Measurements from ENCODE around the gene KLF13.

Gene KLF13

DNA sequence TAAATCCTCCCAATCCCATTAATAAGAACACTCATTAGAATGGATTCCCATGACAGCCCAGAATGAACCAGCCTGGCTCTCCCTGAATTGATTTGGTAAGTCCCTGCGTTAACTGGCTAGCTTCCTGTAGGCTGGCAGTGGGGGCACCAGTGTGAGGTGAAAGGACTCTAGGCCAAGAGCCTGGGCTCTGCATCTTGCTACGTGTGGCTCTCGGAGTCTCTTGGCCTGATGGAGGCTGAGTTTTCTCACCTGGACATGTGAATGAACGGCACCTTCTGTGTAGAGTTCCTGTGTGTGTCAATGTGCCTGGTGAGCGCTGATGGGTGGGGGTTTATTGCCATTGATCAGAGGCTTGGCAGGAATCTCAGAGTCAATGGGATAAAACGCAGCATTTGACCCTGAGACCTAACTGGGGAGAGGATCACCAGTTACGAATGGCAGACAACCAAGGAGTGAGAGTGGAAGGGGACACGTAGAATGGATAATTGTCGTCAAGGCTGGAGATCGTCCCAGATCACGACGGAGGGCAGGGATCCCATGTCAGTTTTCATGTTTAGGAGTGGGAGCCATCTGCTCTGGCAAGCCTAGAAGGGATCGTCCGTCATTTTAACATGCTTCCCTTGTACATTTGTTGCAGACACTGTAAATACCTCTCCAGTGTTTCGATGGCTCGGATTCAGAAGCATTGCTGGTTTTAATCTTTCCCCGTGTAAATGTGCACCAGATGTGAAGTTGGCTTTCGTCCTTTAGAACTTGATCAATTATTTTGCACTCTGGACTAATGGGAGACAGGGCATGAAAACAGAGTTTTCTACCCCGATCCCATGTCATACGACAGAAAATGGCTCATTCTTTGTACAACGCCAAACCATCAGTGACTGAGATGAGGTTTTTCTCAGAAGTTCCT is 9.0 kb upstream of the KLF13 start:
- no peak for DNase-seq

DNA sequence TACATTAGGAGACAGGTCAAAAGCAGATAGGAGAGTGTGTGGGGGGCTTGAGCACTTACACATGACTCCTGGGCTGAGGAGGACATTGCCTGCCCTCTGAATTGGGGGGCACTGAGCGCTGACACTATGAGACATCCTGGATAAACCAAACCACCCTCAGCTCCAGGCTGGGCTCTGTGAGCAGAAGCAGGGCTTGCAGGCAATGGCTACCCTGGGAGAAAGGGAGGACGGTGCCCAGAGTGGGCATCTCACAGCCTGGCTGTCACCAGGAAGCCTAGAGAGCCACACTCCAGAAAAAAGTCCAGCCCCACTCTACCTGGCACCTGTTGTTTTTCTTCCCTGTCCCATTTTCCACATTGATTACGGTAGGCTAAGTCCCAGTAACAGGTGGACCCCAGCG is 8.2 kb upstream of the KLF13 start:
- no peak for DNase-seq

DNA sequence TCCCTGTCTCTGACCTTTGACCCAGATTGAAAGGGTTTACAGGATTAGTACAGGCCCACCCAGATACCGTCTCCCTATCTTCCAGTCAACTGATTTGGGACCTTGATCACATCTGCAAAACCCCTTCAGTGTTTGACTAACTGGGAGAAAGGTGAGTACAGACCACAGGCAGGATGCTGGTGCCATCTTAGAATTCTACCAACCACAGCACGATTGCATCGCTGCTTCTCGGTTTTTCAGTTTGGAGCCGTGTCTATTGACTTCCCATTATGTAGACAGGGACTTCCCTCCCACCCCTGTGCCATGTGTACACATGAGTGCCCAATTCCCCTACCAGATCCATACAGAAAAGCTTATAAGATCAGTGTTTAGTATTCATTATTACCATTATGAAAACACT is 6.6 kb upstream of the KLF13 start:
- DNase-seq, result no peak

DNA sequence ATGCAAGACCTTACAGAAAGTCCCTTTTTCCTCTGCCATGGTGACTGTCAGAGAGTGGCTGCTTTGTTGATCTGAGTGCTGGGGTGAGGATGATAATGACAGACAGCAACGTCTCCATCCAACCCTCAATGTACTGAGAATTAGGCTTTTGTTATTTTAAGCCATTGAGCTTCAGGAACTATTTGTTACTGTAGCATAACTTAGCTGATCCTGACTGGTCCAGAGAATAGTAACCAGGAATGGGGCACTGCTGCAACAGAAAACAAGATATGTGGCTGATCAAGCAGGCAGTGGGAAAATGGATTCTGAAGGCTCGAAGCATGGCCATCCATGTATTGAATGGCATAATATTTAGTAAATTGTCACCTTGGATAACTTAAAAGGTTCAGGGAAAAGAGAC is 5.2 kb upstream of the KLF13 start:
- no peak for DNase-seq

DNA sequence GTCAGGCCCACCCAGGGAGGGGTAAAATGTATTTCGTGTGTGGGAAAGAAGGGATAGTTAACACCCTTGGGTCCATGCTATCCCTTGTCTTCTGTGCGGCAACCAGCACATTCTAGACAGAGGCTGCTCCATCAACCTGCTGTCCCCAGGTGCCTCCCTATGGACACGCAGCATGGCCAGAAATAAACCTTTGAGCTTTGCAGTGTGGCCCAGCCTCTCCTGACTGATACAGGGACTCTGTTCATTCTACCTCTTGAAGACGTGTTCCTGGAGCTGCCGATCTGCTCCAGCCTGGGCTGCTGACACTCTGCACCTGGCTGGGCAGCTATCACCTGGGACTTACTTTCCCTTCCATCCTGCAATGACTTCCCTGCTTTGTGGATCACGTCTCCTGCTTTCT is 4.1 kb upstream of the KLF13 start:
- DNase-seq, result no peak

DNA sequence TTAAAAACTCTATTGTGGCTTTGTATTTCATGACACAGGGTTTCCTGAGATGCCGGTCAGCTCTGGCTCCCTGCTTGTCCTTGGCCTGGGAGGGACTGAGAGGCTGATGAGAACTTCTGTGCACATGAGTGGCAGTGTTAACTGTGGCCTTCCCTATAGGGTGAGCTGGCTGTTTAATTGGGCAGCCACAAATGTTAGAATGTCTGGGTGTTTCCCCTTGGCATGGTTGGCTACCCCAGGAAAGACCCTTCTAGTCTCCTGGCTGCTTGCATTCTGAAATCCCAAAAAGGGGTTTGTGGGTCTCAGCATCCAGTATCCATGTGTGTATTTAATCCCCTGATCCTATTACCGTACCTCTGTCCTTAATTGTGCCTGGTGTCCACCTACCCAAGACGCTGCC is 3.0 kb upstream of the KLF13 start:
- DNase-seq, result no peak

DNA sequence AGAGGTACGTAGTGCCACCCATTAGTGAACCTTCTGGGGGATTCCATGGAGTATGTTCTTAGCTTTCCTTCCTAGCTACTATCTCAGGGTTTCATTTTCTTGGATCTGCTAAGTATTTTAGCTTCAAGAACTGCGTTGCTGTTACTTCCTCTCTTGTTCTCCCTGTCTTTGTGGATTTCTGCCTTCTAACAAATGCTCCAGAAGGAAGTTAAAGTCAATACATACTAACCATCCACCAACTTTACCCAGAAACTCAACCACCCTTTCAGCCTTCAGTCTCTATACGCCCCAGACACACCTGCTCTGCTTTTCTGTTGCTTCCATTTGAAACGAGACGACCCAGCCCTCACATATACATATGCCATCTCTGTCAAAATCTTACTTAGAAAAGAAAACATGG is 2.4 kb upstream of the KLF13 start:
- DNase-seq, result no peak

DNA sequence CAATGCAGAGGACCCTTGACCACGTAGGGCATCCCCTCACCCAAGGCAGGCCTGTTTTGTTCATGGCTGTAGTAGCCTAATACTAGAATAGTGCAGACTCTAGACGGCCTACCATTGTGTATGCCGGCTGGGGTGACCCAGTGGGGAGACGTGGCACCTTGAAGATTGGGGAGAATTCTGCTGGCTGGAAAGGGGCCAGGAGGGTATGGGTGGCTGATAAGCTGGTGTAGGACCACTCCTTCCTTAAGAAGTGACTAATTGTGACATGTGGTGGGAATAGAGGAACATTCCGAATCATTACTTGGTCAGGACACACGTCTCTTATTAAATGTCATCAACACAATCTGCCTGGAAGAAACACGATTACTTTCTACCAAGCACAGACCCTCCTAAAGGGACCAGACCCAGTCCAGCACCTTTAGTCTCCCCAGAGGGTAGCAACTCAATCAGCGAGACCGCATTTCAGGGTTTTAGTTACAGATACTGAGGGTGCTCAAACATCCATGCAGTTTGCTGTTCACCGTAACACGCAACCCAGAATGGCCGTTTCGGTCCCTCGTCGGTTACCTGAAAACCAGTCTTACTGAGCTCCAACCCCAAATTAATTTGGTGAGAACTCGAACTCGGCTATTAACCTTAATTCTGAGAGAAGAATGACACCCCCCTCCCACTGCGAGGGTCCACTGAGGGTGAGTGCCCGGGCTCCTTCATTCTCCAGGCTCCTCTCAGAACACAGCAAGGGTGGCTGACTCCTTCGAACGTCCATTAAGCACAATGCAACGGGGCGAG is 1.6 kb upstream of the KLF13 start:
- no peak for DNase-seq

DNA sequence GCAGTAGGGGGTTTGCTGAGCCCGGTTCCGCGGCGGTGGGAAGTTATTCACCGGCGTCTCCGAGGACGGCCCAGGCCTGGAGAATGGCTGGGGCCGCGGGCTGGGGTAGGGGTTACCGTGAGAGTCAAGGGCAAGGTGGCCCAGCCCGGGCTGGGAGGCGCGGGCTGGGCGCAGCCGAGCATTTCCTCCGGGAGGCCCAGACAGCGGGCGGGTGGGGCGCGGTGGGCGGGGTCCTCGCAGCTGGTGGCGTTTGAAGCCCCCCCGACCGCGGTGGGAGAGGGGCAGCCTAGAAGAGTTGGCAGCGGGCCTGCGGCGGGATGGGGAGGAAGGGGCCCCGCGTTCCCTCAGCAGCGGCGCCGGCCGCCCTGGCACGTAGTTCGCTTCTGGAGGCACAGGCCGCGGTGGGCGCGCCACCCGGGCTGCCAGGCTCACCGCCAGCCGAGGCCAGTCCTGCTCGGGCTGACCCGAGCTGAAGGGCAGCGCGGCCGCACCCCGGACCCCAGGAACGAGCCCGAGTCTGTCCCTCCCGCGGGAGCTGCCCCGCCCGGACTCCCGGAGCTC is 960 bp upstream of the KLF13 start:
- DNase-seq, result peak; percentile 47

DNA sequence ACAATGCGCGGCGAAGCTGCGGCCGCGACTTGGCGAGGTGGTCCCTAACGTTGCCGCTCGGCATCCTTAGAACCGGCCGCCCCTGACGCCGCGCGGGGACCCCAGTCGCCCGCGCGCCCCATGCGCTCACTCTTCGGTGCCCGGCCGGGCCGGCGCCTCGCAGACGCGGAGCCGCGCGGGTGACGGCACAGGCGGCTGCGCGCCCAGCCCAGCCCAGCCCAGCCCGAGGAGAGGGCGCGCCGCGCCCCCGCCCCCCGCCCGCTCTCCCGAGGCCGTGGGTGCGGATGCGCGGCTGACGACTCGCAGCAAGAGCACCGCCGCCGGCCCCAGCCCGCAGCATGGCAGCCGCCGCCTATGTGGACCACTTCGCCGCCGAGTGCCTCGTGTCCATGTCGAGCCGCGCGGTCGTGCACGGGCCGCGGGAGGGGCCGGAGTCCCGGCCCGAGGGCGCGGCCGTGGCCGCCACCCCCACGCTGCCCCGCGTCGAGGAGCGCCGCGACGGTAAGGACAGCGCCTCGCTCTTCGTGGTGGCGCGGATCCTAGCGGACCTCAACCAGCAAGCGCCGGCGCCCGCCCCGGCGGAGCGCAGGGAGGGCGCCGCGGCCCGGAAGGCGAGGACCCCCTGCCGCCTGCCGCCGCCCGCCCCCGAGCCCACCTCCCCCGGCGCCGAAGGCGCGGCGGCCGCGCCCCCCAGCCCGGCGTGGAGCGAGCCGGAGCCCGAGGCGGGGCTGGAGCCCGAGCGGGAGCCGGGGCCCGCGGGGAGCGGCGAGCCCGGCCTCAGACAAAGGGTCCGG is 437 bp downstream of the KLF13 start:
- peak; percentile 68 for DNase-seq

DNA sequence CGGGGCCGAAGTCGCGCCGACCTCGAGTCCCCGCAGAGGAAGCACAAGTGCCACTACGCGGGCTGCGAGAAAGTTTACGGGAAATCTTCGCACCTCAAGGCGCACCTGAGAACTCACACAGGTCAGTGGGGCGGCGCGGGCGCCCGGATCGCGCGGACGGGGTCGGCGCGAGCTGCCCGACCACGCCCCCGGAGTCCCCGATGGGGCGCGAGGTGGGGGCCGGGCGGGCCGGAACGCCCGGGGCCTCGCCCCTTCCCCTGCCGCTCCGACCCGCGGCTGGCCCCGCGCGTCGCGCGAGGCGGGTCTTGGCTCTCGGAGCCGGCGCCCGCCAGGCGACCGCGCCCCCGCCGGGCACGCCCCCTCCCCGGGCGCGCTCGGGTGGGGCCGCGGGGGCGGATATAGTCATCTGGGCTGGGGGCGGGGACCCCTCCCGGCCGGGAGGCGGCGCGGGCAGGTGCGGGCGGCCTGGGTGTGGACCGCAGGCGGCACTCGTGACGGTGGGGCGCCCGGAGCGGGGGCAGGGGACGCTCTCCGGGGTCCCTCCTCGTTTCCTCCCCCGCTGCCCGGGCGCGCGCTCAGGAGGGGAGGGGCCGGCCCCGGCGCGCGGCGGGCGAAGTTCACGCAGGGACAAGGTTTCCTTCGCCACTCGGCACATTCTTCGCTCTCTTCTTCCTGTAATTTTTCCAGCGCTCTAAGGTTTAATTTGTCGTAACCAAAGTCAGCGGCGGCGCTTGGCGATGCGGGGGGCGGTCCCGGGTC is 1.2 kb downstream of the KLF13 start:
- DNase-seq, result peak; percentile 76

DNA sequence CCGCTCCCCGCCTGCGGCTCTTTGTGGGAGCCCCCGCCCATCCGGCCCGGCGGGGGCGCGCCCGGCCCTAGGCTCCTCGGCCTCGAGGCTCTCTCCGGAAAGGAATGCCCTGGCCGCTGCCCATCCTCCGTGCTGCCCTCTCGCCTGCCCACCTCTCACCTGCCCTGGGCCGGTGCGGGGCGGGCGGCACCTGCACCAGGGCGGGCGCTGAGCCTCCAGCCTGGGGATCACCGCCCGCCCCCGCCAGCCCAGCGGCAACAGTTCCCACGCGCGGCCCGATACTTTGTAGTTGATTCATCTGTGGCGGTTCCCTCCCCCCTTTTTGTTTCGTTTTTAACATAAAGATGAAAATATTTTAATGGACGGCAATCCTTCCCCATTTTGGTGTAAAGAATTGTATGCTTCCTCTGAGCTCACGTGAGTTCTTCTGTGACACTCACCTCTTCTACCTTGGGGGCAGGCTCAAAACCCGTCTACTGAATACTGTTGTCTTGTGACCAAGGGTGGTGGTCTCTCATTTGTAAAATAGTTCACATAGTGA is 1.9 kb downstream of the KLF13 start:
- peak; percentile 70 for DNase-seq

DNA sequence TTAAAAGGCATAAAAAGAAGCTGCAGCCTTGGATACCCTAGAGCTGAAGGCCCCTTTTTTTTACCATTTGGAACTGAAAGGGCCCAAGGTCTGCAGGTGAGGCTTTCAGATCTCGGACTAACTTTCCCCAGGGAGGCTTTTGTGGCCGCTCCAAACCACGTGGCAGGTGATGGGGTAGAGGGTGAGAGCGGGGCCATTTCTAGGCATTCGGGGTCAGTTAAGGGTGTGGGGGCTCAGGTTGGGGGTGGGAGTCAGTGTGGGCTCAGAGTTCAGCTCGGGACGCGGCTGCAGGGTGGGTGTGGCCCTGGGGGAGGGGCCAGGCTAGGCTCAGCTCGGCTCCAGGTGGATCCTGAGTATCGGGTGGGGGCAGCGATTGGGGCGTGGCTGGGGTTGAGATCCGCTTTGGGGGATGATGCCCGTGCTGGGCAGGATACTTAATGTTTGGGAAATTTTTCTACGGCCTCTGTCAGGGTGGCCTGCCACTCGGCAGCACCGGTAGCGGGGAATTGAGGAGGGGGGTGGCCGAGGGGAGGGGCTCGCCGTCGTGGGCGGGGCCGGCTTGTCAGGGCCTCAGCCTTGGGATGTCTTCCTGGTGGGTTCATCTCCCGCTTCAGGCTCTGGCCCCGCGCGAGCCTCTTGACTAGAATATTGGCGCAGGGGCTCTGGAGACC is 2.5 kb downstream of the KLF13 start:
- no peak for DNase-seq

DNA sequence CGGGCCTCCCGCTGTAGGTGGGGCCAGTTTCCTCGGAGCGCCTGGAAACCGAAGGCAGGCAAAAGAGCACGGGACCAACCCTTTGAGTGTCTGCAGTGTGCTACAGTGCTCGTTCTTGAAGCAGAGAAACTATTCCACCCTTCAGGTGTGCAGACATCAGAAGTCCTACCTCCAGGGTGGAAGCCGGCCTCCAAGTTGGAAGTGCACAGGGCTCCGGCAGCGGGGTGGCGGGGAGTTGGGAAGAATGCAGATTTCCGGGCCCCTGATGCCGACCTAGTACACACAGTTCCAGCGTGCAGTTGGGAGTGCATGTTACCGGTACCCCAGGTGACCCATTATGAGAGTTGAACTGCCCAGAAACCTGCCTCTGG is 3.0 kb downstream of the KLF13 start:
- no peak for DNase-seq

DNA sequence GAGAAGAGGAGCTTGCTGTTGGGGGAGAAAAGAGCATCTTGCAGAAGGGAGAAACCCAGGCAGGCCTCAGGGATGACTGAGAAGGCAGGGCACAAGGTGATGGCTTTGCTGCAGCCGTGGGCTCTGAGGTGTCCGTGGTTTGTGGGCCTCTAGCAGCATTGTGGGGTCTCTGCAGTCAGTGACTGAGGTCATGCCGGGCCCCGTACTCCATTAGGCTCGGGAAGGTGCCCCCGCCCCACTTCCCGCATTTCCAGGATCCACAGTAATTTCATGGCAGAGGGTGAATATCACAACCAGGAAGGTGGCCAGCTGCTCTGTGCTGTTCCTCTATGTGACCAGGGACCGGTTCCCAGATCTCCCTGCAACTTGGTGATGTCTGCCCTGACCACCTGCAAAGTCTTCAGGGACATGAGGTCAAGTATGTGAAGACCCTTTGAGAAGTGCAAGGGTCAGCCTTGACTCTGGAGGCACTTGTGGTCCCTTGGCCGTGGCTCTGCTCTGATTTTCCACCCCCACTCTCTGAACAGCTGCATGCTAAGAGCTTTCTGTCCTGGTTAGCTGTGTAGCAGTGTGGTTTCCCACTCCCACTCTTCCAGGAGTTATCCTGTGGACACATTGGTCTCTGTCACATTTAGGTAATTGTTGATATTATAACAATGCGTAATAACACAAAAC is 3.6 kb downstream of the KLF13 start:
- no peak for DNase-seq

DNA sequence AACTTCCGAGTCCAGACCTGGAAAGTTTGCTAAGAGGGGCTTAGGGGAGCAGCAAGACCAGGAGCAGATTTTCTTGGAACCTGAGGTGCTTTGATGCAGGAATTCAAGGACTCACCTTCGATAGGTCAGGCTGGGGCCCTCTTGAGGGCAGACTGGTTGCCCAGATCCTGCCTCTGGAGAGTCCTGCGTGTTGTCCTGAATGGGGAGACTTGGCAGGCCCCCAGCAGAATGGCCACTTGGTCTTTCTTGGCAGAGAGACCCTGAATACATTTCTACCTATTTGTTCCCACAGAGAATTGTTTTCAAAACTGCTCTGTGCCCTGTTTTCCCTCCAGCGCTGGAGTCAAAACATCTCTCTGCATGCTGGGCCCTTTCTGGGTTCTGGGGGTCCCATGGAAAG is 4.2 kb downstream of the KLF13 start:
- DNase-seq, result no peak

DNA sequence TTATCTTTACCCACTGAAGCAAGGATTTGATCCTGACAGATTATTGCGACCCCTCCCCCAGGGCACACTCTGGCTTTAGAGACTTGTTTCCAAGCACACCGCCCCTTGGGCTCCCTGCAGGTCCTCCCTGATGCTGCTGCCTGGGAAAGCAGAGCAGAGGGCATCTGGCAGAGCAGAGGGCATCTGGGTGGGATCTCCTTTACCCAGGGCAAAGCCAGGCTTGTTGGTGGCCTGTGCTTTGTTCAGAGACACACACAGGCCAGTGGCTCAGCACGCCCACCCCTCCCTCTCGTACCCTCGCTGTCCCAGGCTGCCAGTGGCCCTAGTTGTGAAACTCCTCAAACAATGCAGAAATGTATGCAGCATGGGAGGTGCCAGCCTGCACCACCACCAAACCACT is 4.8 kb downstream of the KLF13 start:
- DNase-seq, result no peak

DNA sequence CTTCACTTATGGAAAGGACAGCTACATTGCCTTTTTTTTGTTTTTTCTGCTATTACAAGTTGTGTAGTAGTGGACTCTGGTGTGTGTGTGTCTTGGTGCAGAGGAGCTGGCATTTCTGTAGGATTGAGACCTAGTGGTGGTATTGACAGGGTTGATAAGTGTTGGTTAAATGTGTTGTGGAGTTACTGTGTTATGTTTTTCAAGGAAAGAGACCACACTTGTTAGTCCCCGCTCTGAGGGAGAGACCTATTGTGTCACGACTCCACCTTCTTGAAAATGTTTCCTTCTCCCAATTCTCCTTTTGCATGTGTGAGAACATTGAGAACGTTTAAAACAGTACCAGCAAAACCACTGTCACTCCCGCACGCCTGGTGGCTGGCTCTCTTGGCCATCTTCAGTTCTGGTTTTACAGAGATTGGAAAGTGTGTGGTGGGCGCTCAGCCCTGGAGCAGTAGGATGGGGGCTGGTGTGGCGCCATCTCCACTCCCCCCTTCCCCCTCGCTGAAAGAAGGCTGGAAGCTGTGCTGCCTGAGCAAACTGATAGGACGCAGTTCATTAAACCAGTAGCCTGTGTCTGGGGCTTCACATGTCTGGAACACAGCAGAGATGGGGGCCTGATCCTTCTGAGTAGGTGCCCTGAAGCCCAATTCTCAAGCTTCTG is 5.5 kb downstream of the KLF13 start:
- no peak for DNase-seq

DNA sequence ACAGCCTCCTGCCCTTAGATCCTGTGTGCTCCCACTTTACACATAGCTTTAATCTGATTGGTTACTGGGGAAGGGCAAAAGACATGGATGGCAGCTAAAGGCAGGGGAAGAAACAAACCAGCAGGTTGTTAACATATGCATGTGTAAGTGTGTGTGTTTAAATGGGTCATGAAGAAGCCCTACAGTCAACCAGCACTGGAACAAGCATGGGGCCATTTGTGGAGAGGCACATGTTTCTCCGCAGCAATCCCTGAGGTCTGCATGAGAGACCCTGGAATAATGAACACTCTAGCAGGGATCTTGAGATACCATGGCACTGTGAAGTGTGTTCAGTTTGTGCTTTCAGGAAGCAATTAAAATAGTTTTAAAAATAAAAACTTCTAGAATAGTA is 6.0 kb downstream of the KLF13 start:
- DNase-seq, result no peak

DNA sequence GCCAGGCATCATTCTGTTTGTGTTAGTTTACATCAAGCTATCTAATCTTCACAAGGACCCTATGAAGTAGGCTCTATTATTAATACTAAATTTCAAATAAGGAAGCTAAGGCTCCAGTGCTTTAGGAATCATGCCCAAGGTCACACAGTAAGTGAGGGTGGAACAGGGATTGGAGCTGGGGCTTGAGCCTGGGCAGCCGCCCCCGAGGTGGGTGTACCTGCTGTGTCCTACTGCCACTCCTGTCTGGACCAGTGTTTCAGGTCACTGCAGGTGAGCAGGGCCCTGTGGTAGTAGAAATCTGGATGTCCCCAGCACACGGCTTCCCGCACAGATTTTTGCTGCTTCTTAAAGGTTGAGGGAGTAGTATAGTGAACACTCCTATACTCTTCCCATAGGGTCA is 6.5 kb downstream of the KLF13 start:
- no peak for DNase-seq

All from effector CD4-positive, alpha-beta T cell (primary cell).